Activated naive CD4-positive, alpha-beta T cell treated with Interleukin-2 at 50 U/mL for 16 hours (primary cell): ENCODE measurements around the gene SPATA7.

Experiments
- DNase-seq: peaks from one replicate; pipeline ENCODE4 v3.0.0-alpha.2; 2020

SPATA7 gene

GRCh38 chr14:88420187-88420586 is 34.7 kb downstream of the SPATA7 start:
- no peak for DNase-seq

GRCh38 chr14:88421286-88421685 is 35.8 kb downstream of the SPATA7 start:
- no peak for DNase-seq

- DNase-seq, result no peak
These were observed 36.6 kb downstream of the SPATA7 start for GRCh38 chr14:88422047-88422446.

GRCh38 chr14:88422919-88423650 is 37.6 kb downstream of the SPATA7 start:
- DNase-seq, result no peak

GRCh38 chr14:88424573-88424972 is 39.1 kb downstream of the SPATA7 start:
- DNase-seq, result no peak

- no peak for DNase-seq
These were observed 40.8 kb downstream of the SPATA7 start for GRCh38 chr14:88426271-88426670.

GRCh38 chr14:88430976-88431375 is 45.5 kb downstream of the SPATA7 start:
- DNase-seq, result no peak

GRCh38 chr14:88437658-88438057 is 52.2 kb downstream of the SPATA7 start:
- no peak for DNase-seq

GRCh38 chr14:88439088-88439487 is 53.6 kb downstream of the SPATA7 start:
- DNase-seq, result no peak

GRCh38 chr14:88452231-88452630 is 66.8 kb downstream of the SPATA7 start:
- DNase-seq, result no peak

GRCh38 chr14:88454886-88455285 is 69.4 kb downstream of the SPATA7 start:
- no peak for DNase-seq

- no peak for DNase-seq
These were observed 77.9 kb downstream of the SPATA7 start for GRCh38 chr14:88463318-88463717.

- no peak for DNase-seq
These were observed 82.9 kb downstream of the SPATA7 start for GRCh38 chr14:88468406-88468805.

- no peak for DNase-seq
These were observed 85.3 kb downstream of the SPATA7 start for GRCh38 chr14:88470542-88471440.

- DNase-seq, result no peak
These were observed 88.3 kb downstream of the SPATA7 start for GRCh38 chr14:88473791-88474190.

- no peak for DNase-seq
These were observed 90.8 kb downstream of the SPATA7 start for GRCh38 chr14:88476214-88476774.

GRCh38 chr14:88476825-88477224 is 91.4 kb downstream of the SPATA7 start:
- DNase-seq, result no peak

- DNase-seq, result no peak
These were observed 92.2 kb downstream of the SPATA7 start for GRCh38 chr14:88477513-88478250.

- DNase-seq, result no peak
These were observed 93.5 kb downstream of the SPATA7 start for GRCh38 chr14:88478931-88479330.

- no peak for DNase-seq
These were observed 94.1 kb downstream of the SPATA7 start for GRCh38 chr14:88479574-88479987.

- DNase-seq, result no peak
These were observed 95.6 kb downstream of the SPATA7 start for GRCh38 chr14:88481059-88481458.

GRCh38 chr14:88481794-88482193 is 96.3 kb downstream of the SPATA7 start:
- DNase-seq, result no peak

- DNase-seq, result no peak
These were observed 97.1 kb downstream of the SPATA7 start for GRCh38 chr14:88482524-88482923.
